DOHH2 (cell line): Measurements from ENCODE around the gene PLEKHA1.

ENCODE experiments used
- CTCF ChIP-seq: fragments of 200-600 bp; sonication (generic); IDR thresholded peaks from one replicate; pipeline ENCODE4 v1.5.1; 2014; ENCODE audit warnings: antibody characterized with exemption, mild to moderate bottlenecking, low read depth, low read length; ENCODE audit not compliant: poor library complexity, severe bottlenecking
- EZH2phosphoT487 ChIP-seq: fragments of 200-600 bp; sonication (generic); IDR thresholded peaks from 2 replicates; pipeline ENCODE4 v1.6.1; 2017; ENCODE audit warnings: borderline replicate concordance, mild to moderate bottlenecking, antibody characterized with exemption, low read length, moderate library complexity, mixed read lengths

- TF ChIP-seq CTCF = no peak
- TF ChIP-seq EZH2phosphoT487 = no peak
Observed at GRCh38 chr10:122379537-122379936, 5.0 kb downstream of the PLEKHA1 start.
